ENCODE results near the gene RASSF9. TPM values are rescaled to one million over a fixed set of nuclear protein-coding genes. Genes with fewer than 3 reads are reported as not detected.

RASSF9 gene
- total RNA-seq, 6 experiments from 2014 or later, result 0.31 to 0.77 (median 0.60) TPM

GRCh38 chr12:85825746-85826145 is 10.5 kb downstream of the RASSF9 start:
- no peak overlapping the region for H3K4me3 ChIP-seq
- TF ChIP-seq CTCF (IDR thresholded peaks at IDR 0.05) (no peak), POLR2A (IDR thresholded peaks at IDR 0.05) (no peak)
- no peaks in the 10 kb centered on the region for H3K36me3 ChIP-seq
- H3K27me3 ChIP-seq, result no peaks in the 10 kb centered on the region
- H3K4me1 ChIP-seq, result no peaks in the 10 kb centered on the region
- ATAC-seq (no peak), DNase-seq (no peak)
- H3K27ac ChIP-seq, result no peak overlapping the region
- H3K9me3 ChIP-seq, result no peaks in the 10 kb centered on the region
- intact Hi-C loops (cut with DNase I), result no loop called here

- TF ChIP-seq POLR2A (IDR thresholded peaks at IDR 0.05) (no peak), CTCF (IDR thresholded peaks at IDR 0.05) (no peak)
- Histone ChIP-seq H3K9me3 (no peaks in the 10 kb centered on the region), H3K27me3 (no peaks in the 10 kb centered on the region), H3K36me3 (no peaks in the 10 kb centered on the region), H3K4me1 (no peaks in the 10 kb centered on the region), H3K4me3 (no peak overlapping the region), H3K27ac (no peak overlapping the region)
- intact Hi-C loops (cut with DNase I), result no loop called here
- WGBS (ENCODE audit: insufficient coverage, low coverage, low lambda C conversion rate, missing lambda C conversion rate), result 58% methylated on average over 4 of the region's 4 CpGs
- ATAC-seq, result no peak
- no peak for DNase-seq
Measured at GRCh38 chr12:85823436-85824180, 12.6 kb downstream of the RASSF9 start.

GRCh38 chr12:85821759-85822158 is 14.4 kb downstream of the RASSF9 start:
- Histone ChIP-seq H3K27me3 (no peaks in the 10 kb centered on the region), H3K27ac (no peak overlapping the region), H3K36me3 (no peaks in the 10 kb centered on the region), H3K9me3 (no peaks in the 10 kb centered on the region), H3K4me3 (no peak overlapping the region), H3K4me1 (no peaks in the 10 kb centered on the region)
- DNase-seq (no peak), ATAC-seq (peak in 3 of 4 donors; percentile 33 to 61 (median 36))
- 27% methylated on average over 5 of the region's 5 CpGs for whole genome bisulfite sequencing (ENCODE audit: insufficient coverage, low coverage, low lambda C conversion rate, missing lambda C conversion rate)
- TF ChIP-seq CTCF (IDR thresholded peaks at IDR 0.05) (no peak), POLR2A (IDR thresholded peaks at IDR 0.05) (no peak)
- intact Hi-C loops (cut with DNase I), result no loop called here

GRCh38 chr12:85821206-85821605 is 15.0 kb downstream of the RASSF9 start:
- ATAC-seq (no peak), DNase-seq (no peak)
- Histone ChIP-seq H3K4me1 (no peaks in the 10 kb centered on the region), H3K27ac (no peak overlapping the region), H3K4me3 (no peak overlapping the region), H3K36me3 (no peaks in the 10 kb centered on the region), H3K27me3 (no peaks in the 10 kb centered on the region), H3K9me3 (no peaks in the 10 kb centered on the region)
- intact Hi-C loops (cut with DNase I), result no loop called here
- TF ChIP-seq CTCF (IDR thresholded peaks at IDR 0.05) (no peak), POLR2A (IDR thresholded peaks at IDR 0.05) (no peak)

- no peaks in the 10 kb centered on the region for H3K36me3 ChIP-seq
- DNase-seq (no peak), ATAC-seq (no peak)
- TF ChIP-seq CTCF (IDR thresholded peaks at IDR 0.05) (no peak), POLR2A (IDR thresholded peaks at IDR 0.05) (no peak)
- intact Hi-C loops (cut with DNase I), result no loop called here
- no peaks in the 10 kb centered on the region for H3K27me3 ChIP-seq
- no peaks in the 10 kb centered on the region for H3K4me1 ChIP-seq
- no peak overlapping the region for H3K27ac ChIP-seq
- no peaks in the 10 kb centered on the region for H3K9me3 ChIP-seq
- no peak overlapping the region for H3K4me3 ChIP-seq
Measured at GRCh38 chr12:85820101-85820500, 16.1 kb downstream of the RASSF9 start.

All from right lobe of liver (tissue), 6 donors.